Measurements from ENCODE around the gene MPC2. TPM values are rescaled to one million over a fixed set of nuclear protein-coding genes. Genes with fewer than 3 reads are reported as not detected.
A peak's percentile ranks its signal among the peaks of the same experiment; 100 is the strongest.

Gene MPC2
- total RNA-seq, 1 experiment from 2014 or later = 124 TPM

- H3K36me3 Mint-ChIP-seq (ENCODE audit: insufficient read depth, unreplicated experiment) = peaks cover 6% of the 10 kb centered on the region
- no peaks in the 10 kb centered on the region for H3K27me3 Mint-ChIP-seq (ENCODE audit: unreplicated experiment)
- no TSS peak for BruUV-seq (replicated peaks)
- peak overlapping the region; percentile 15 for H3K4me3 Mint-ChIP-seq (ENCODE audit: low read depth, unreplicated experiment)
- intact Hi-C loops (cut with micrococcal nuclease; ENCODE audit: unreplicated experiment) = no loop called here
- peaks cover 5% of the 10 kb centered on the region for H3K9me3 Mint-ChIP-seq (ENCODE audit: low read depth, unreplicated experiment)
- peak; percentile 35 for DNase-seq
- peak overlapping the region; percentile 42 for H3K27ac Mint-ChIP-seq (ENCODE audit: unreplicated experiment)
- TF ChIP-seq CTCF (IDR thresholded peaks at IDR 0.05; ENCODE audit: unreplicated experiment) = no peak
- CTCF ChIA-PET = interaction anchor here (1.6 kb wide), 1 partner anchor 16 kb away, joined by 7 read pairs; no protein-coding TSS in a partner anchor
- peaks cover 46% of the 10 kb centered on the region for H3K4me1 Mint-ChIP-seq (ENCODE audit: low read depth, unreplicated experiment)
Measured at GRCh38 chr1:167911413-167911812, 25.5 kb downstream of the MPC2 start.

- no peak overlapping the region for H3K4me3 Mint-ChIP-seq (ENCODE audit: low read depth, unreplicated experiment)
- no peaks in the 10 kb centered on the region for H3K27me3 Mint-ChIP-seq (ENCODE audit: unreplicated experiment)
- H3K27ac Mint-ChIP-seq (ENCODE audit: unreplicated experiment) = peak overlapping the region; percentile 66
- TF ChIP-seq CTCF (IDR thresholded peaks at IDR 0.05; ENCODE audit: unreplicated experiment) = no peak
- H3K9me3 Mint-ChIP-seq (ENCODE audit: low read depth, unreplicated experiment) = peaks cover 5% of the 10 kb centered on the region
- intact Hi-C loops (cut with micrococcal nuclease; ENCODE audit: unreplicated experiment) = no loop called here
- no peak for DNase-seq
- BruUV-seq (replicated peaks) = no TSS peak
- H3K4me1 Mint-ChIP-seq (ENCODE audit: low read depth, unreplicated experiment) = peaks cover 39% of the 10 kb centered on the region
- CTCF ChIA-PET = interaction anchor here (0.6 to 1.6 kb wide), 2 partner anchors 17 to 273 kb away, joined by 3 to 7 read pairs; no protein-coding TSS in a partner anchor
- peaks cover 6% of the 10 kb centered on the region for H3K36me3 Mint-ChIP-seq (ENCODE audit: insufficient read depth, unreplicated experiment)
Measured at GRCh38 chr1:167910530-167910929, 26.3 kb downstream of the MPC2 start.

GRCh38 chr1:167909691-167910180 lies 27.1 kb downstream of the MPC2 start:
- H3K27ac Mint-ChIP-seq (ENCODE audit: unreplicated experiment) = peak overlapping the region; percentile 66
- CTCF ChIA-PET = no interaction called here
- peaks cover 6% of the 10 kb centered on the region for H3K36me3 Mint-ChIP-seq (ENCODE audit: insufficient read depth, unreplicated experiment)
- peaks cover 5% of the 10 kb centered on the region for H3K9me3 Mint-ChIP-seq (ENCODE audit: low read depth, unreplicated experiment)
- intact Hi-C loops (cut with micrococcal nuclease; ENCODE audit: unreplicated experiment) = no loop called here
- BruUV-seq (replicated peaks) = no TSS peak
- H3K4me3 Mint-ChIP-seq (ENCODE audit: low read depth, unreplicated experiment) = no peak overlapping the region
- H3K4me1 Mint-ChIP-seq (ENCODE audit: low read depth, unreplicated experiment) = peaks cover 34% of the 10 kb centered on the region
- TF ChIP-seq CTCF (IDR thresholded peaks at IDR 0.05; ENCODE audit: unreplicated experiment) = no peak
- H3K27me3 Mint-ChIP-seq (ENCODE audit: unreplicated experiment) = no peaks in the 10 kb centered on the region
- DNase-seq = no peak

- peaks cover 5% of the 10 kb centered on the region for H3K9me3 Mint-ChIP-seq (ENCODE audit: low read depth, unreplicated experiment)
- no peak for TF ChIP-seq CTCF (IDR thresholded peaks at IDR 0.05; ENCODE audit: unreplicated experiment)
- H3K27ac Mint-ChIP-seq (ENCODE audit: unreplicated experiment) = no peak overlapping the region
- H3K4me3 Mint-ChIP-seq (ENCODE audit: low read depth, unreplicated experiment) = no peak overlapping the region
- intact Hi-C loops (cut with micrococcal nuclease; ENCODE audit: unreplicated experiment) = no loop called here
- CTCF ChIA-PET = interaction anchor here (0.7 to 1.6 kb wide), 2 partner anchors 176 to 207 kb away, joined by 3 read pairs; no protein-coding TSS in a partner anchor
- DNase-seq = no peak
- BruUV-seq (replicated peaks) = no TSS peak
- no peaks in the 10 kb centered on the region for H3K27me3 Mint-ChIP-seq (ENCODE audit: unreplicated experiment)
- H3K4me1 Mint-ChIP-seq (ENCODE audit: low read depth, unreplicated experiment) = peaks cover 10% of the 10 kb centered on the region
- peaks cover 6% of the 10 kb centered on the region for H3K36me3 Mint-ChIP-seq (ENCODE audit: insufficient read depth, unreplicated experiment)
Measured at GRCh38 chr1:167905671-167906070, 31.2 kb downstream of the MPC2 start.
